Transverse colon (tissue), 4 donors: ENCODE measurements around the gene METTL21C. TPM values are rescaled to one million over a fixed set of nuclear protein-coding genes. Genes with fewer than 3 reads are reported as not detected.

Source experiments
- DNase-seq: peaks from one replicate; pipeline ENCODE4 v3.0.0-alpha.2; 2019
- H3K27ac ChIP-seq, 4 donors: fragments of 200-600 bp; sonication (generic); 2 replicates each; pipeline ENCODE4 v1.5.1; 2016 to 2018; ENCODE audit warnings: inconsistent platforms in 4 of 4
- H3K27me3 ChIP-seq: fragments of 200-600 bp; sonication (generic); 2 replicates; pipeline ENCODE4 v1.5.1; 2017; ENCODE audit warnings: inconsistent platforms
- H3K36me3 ChIP-seq, 4 donors: fragments of 200-600 bp; sonication (generic); 2 replicates each; pipeline ENCODE4 v1.5.1; 2017 to 2019; ENCODE audit warnings: inconsistent platforms in 4 of 4
- H3K4me1 ChIP-seq, 4 donors: fragments of 200-600 bp; sonication (generic); 2 replicates each; pipeline ENCODE4 v1.5.1; 2017 to 2020; ENCODE audit warnings: inconsistent platforms in 4 of 4
- H3K4me3 ChIP-seq, 4 donors: fragments of 200-600 bp; sonication (generic); 1 replicate in 1 of 4; 2 replicates in 3 of 4; pipeline versions ENCODE4 v1.5.1 to v1.6.1; 2017 to 2019; ENCODE audit warnings: inconsistent platforms in 4 of 4
- H3K9me3 ChIP-seq, 2 donors: fragments of 200-600 bp; sonication (generic); 2 replicates each; pipeline ENCODE4 v1.5.1; 2017 to 2019; ENCODE audit warnings: inconsistent platforms in 2 of 2
- EP300 ChIP-seq: sonication (generic); formaldehyde crosslinking; IDR thresholded peaks from one replicate; pipeline ENCODE4 v1.6.1; 2017; ENCODE audit warnings: antibody characterized with exemption, low read depth
- POLR2A ChIP-seq: fragments of 450-650 bp; IDR thresholded peaks from one replicate; pipeline ENCODE4 v1.6.1; 2016; ENCODE audit warnings: antibody characterized with exemption, mild to moderate bottlenecking, moderate library complexity
- POLR2AphosphoS5 ChIP-seq, 3 donors: sonication (generic); formaldehyde crosslinking; IDR thresholded peaks; one replicate each; pipeline ENCODE4 v1.6.1; 2016; ENCODE audit warnings: antibody characterized with exemption in 3 of 3
- whole genome bisulfite sequencing, 2 donors: methylation state at CpG; one replicate each; pipeline ENCODE4 v1.1.5; 2018; ENCODE audit warnings: low coverage in 1 of 2; 5-methylcytosine and 5-hydroxymethylcytosine counted together
- in situ Hi-C, 4 donors: fragments of 200-750 bp; cut with MboI; loops; one replicate each; pipeline versions ENCODE4 v1.15.0 to v1.15.1; 2017; ENCODE audit warnings: low sequenced_read_pairs in 3 of 4, low pct_ligation_motif_present in 1 of 4, low pct_unique_long_range_greater_than_20kb in 1 of 4
- intact Hi-C: fragments of 100-400 bp; cut with DNase I; formaldehyde crosslinking; loops from one replicate; pipeline ENCODE4 v1.15.1; 2023; ENCODE audit warnings: low total_unique reads
- total RNA-seq, 4 donors: library from RNA; depleted of rRNA; stranded (reverse); fragments of >200 nt; gene quantifications; one replicate each; pipeline ENCODE4 v1.1.0, GENCODE V29; 2016
- TF ChIP-seq, protein P1 (sequence below), 5 experiments: fragments of 200-600 bp in 3 of 5; fragments of 450-650 bp in 2 of 5; sonication (generic) in 3 of 5; IDR thresholded peaks; 1 replicate in 2 of 5; 2 replicates in 3 of 5; pipeline ENCODE4 v1.5.1; 2016 to 2017; ENCODE audit warnings: antibody characterized with exemption in 5 of 5, inconsistent platforms in 3 of 5, mild to moderate bottlenecking in 2 of 5, moderate library complexity in 1 of 5

METTL21C gene
- total RNA-seq: not detected

DNA sequence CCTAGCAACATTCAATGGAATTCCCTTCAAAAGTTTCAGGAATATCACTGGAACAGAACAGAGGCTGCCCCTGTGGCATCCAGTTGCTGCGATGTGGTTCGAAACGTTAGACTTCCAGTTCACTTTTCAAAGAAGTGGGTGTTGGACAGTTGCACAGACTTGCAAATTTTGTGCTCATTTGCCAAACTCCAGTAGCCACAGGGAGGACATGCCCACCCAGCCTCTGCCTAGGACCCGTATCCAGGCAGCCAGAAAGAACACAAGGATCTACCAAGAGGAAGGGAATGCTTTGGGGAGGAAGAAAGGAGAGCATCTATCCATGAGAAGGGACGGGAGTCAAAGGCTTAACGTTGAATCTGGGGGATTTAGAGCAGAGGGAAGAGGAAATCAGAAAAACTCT lies at the start of gene METTL21C:
Gene METTL21C (minus strand): TSS at position 108 of the 400 bp plus-strand sequence. CDS start 546 bp downstream, outside the sequence.
- H3K27me3 ChIP-seq: peaks cover 39% of the 10 kb centered on the region
- no peak within 1 kb of the TSS for H3K4me3 ChIP-seq
- no peaks in the 10 kb centered on the region for H3K4me1 ChIP-seq
- H3K9me3 ChIP-seq: peaks cover 0 to 3% of the 10 kb centered on the region in 2 donors
- 76 to 79% methylated on average over 6 of the region's 6 CpGs for WGBS, 2 donors
- in situ Hi-C loops (no loop called here), intact Hi-C loops (no loop called here)
- H3K36me3 ChIP-seq: no peaks in the 10 kb centered on the region
- DNase-seq: no peak
- TF ChIP-seq POLR2AphosphoS5 (IDR thresholded peaks at IDR 0.05) (no peak), EP300 (no peak), POLR2A (no peak)
- TF ChIP-seq, protein P1, sequence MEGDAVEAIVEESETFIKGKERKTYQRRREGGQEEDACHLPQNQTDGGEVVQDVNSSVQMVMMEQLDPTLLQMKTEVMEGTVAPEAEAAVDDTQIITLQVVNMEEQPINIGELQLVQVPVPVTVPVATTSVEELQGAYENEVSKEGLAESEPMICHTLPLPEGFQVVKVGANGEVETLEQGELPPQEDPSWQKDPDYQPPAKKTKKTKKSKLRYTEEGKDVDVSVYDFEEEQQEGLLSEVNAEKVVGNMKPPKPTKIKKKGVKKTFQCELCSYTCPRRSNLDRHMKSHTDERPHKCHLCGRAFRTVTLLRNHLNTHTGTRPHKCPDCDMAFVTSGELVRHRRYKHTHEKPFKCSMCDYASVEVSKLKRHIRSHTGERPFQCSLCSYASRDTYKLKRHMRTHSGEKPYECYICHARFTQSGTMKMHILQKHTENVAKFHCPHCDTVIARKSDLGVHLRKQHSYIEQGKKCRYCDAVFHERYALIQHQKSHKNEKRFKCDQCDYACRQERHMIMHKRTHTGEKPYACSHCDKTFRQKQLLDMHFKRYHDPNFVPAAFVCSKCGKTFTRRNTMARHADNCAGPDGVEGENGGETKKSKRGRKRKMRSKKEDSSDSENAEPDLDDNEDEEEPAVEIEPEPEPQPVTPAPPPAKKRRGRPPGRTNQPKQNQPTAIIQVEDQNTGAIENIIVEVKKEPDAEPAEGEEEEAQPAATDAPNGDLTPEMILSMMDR (IDR thresholded peaks at IDR 0.05): no peak
- no peak within 1 kb of the TSS for H3K27ac ChIP-seq

DNA sequence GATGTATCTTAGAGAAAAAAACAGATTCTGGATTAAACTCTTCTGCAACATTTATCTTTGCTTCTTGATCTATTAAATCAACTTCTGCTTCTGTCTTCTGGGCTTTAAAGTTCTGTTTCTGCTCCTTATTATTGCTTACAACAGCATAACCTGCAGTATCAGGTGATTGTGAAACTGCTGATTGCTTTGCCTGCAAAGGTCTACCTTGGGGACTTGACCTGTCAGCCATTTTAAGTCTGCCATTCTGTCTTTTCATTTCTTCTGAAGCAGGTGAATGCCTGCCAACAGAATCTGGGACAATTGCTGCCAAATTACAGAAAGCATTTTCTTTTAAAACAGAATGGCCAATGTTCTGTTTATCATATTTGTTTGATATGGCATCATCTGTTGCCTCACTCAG lies 47.7 kb upstream of the METTL21C start:
- intact Hi-C loops: no loop called here
- no peak for DNase-seq
- TF ChIP-seq POLR2A (no peak), EP300 (no peak)

DNA sequence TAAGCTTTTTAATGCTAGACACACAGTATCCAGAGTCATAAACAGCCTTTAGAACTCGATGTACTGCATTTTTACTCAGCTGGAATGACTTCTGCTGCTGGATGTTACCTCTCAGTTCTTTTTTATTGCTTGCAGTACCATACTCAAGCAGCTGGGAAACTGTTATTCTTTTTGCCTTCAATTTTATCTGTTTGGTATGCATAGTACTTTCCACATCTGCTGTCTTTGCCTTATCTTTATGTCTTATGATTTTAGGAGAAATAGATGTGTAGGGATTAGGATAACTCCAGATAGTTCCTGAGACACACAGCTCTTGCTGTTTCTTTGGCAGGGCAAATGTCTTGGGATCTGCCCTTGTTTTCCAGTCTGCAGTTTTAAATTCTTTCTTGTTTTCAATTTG lies 47.3 kb upstream of the METTL21C start:
- 48 to 50% methylated on average over 1 of the region's 1 CpG for WGBS, 2 donors
- Histone ChIP-seq H3K27me3 (peaks cover 24% of the 10 kb centered on the region), H3K27ac (no peak overlapping the region), H3K4me3 (no peak overlapping the region), H3K9me3 (no peaks in the 10 kb centered on the region), H3K36me3 (no peaks in the 10 kb centered on the region), H3K4me1 (no peaks in the 10 kb centered on the region)
- TF ChIP-seq EP300: no peak
- no peak for TF ChIP-seq POLR2AphosphoS5 (IDR thresholded peaks at IDR 0.05)
- TF ChIP-seq, protein P1 (IDR thresholded peaks at IDR 0.05): no peak
- TF ChIP-seq POLR2A: no peak
- intact Hi-C loops: no loop called here
- DNase-seq: no peak
- in situ Hi-C loops: no loop called here

More for the DNA sequence above, 47.7 kb upstream of the METTL21C start:
- in situ Hi-C loops: no loop called here
- Histone ChIP-seq H3K36me3 (no peaks in the 10 kb centered on the region), H3K9me3 (no peaks in the 10 kb centered on the region), H3K4me1 (no peaks in the 10 kb centered on the region), H3K27ac (no peak overlapping the region), H3K4me3 (no peak overlapping the region), H3K27me3 (peaks cover 24% of the 10 kb centered on the region)

DNA sequence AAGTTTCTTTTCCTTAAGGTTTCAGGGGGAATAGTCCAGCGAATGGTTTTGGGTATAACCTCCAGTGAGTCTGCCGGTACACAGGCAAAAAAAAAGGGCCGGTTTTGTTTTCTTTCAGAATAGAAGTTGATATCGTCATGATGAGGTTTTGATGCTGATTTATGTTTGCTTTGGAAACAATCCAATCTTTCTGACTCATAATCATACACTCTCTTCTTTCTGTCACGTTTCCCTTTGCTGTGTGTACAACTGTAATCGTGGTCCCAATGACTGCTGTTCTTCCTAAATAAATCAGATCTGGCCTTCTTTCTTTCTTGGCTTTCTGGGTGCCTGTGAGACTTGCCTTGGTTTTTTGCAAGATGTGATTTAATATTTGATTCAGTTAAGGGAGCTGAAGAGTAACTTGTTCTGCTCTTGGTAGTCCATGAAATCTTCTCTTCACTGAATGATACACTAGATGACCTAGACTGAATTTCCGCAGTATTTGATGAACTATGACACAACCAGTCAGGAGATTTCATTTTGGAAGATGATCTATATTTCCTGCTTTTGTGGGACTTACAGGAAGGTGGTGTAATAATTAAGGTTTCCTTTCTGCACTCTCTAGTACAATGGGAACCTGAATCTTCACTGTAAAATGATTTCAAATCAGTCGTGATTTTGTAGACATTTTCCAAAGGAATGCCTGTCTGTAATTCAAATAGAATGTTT lies 34.9 kb upstream of the METTL21C start:
- Histone ChIP-seq H3K27me3 (peaks cover 4% of the 10 kb centered on the region), H3K36me3 (no peaks in the 10 kb centered on the region), H3K4me1 (no peaks in the 10 kb centered on the region), H3K27ac (no peak overlapping the region), H3K4me3 (no peak overlapping the region), H3K9me3 (no peaks in the 10 kb centered on the region)
- in situ Hi-C loops (no loop called here), intact Hi-C loops (no loop called here)
- no peak for DNase-seq
- TF ChIP-seq, protein P1 (IDR thresholded peaks at IDR 0.05): no peak
- TF ChIP-seq POLR2A (no peak), POLR2AphosphoS5 (IDR thresholded peaks at IDR 0.05) (no peak), EP300 (no peak)
- 29 to 34% methylated on average over 5 to 8 of the region's 8 CpGs for WGBS, 2 donors

DNA sequence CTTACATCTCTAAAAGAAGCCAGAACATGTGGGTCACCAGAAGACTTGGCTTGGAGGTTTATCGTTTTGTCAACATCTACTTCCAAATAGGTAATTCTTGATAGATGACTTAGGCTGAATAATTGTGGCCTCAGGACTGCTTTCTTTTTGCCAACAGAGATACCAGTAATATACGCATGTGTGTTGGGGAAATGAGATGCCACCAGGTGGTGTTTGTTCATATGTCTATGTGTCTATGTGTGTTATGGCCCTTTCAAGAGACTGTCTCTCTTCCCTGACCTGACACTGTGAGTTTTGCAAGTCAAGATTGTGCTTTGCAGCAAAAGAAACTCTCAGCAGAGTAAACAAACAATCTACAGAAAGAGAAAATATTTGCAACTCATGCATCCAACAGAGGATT lies 31.6 kb upstream of the METTL21C start:
- H3K9me3 ChIP-seq: no peaks in the 10 kb centered on the region
- no peak overlapping the region for H3K4me3 ChIP-seq
- in situ Hi-C loops: no loop called here
- peaks cover 15% of the 10 kb centered on the region for H3K27me3 ChIP-seq
- no peak overlapping the region for H3K27ac ChIP-seq
- TF ChIP-seq POLR2AphosphoS5 (IDR thresholded peaks at IDR 0.05): no peak
- TF ChIP-seq EP300: no peak
- no peak for TF ChIP-seq POLR2A
- TF ChIP-seq, protein P1 (IDR thresholded peaks at IDR 0.05): no peak
- DNase-seq: no peak
- intact Hi-C loops: no loop called here
- H3K36me3 ChIP-seq: no peaks in the 10 kb centered on the region
- 56 to 75% methylated on average over 2 of the region's 2 CpGs for WGBS, 2 donors
- H3K4me1 ChIP-seq: no peaks in the 10 kb centered on the region
